ENCODE measurements around the gene PDZD2. TPM values are rescaled to one million over a fixed set of nuclear protein-coding genes. Genes with fewer than 3 reads are reported as not detected.

PDZD2 gene
- total RNA-seq, 4 donors from 2014 or later: 34.1 to 91.4 (median 51.0) TPM

GRCh38 chr5:31722111-31722510, 83.2 kb downstream of the PDZD2 start:
- TF ChIP-seq CTCF (IDR thresholded peaks at IDR 0.05; ENCODE audit: low read depth): no peak

DNA sequence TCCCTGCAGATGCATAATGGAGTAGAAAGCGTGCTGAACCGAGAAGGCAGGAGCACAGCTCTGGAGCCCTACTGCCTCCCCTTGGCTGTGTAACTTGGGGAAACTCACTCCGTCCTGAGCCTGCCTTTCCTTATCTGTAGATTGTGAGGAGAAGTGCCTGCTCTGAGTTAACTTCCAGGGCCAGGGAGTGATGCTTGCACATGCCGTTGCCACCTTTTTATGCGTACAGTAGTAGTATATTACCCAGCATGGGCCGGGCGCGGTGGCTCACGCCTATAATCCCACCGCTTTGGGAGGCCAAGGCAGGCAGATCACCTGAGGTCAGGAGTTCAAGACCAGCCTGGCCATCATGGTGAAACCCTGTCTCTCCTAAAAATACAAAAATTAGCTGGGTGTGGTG, 87.1 kb downstream of the PDZD2 start:
- TF ChIP-seq CTCF (IDR thresholded peaks at IDR 0.05; ENCODE audit: low read depth): no peak

GRCh38 chr5:31726952-31727351, 88.0 kb downstream of the PDZD2 start:
- TF ChIP-seq CTCF (IDR thresholded peaks at IDR 0.05; ENCODE audit: low read depth): no peak

- no peak for TF ChIP-seq CTCF (IDR thresholded peaks at IDR 0.05; ENCODE audit: low read depth)
These were observed 89.1 kb downstream of the PDZD2 start for GRCh38 chr5:31728039-31728438.

GRCh38 chr5:31730139-31730538, 91.2 kb downstream of the PDZD2 start:
- no peak for TF ChIP-seq CTCF (IDR thresholded peaks at IDR 0.05; ENCODE audit: low read depth)

- no peak for TF ChIP-seq CTCF (IDR thresholded peaks at IDR 0.05; ENCODE audit: low read depth)
These were observed 92.1 kb downstream of the PDZD2 start for GRCh38 chr5:31731016-31731415.

GRCh38 chr5:31731710-31732301, 92.9 kb downstream of the PDZD2 start:
- TF ChIP-seq CTCF (IDR thresholded peaks at IDR 0.05; ENCODE audit: low read depth): no peak

Data from subcutaneous adipose tissue (tissue), 4 donors.